H9 (cell line): ENCODE data around the gene SLC6A2. TPM values are rescaled to one million over a fixed set of nuclear protein-coding genes. Genes with fewer than 3 reads are reported as not detected.

Experiments
- DNase-seq: peaks from one replicate; pipeline ENCODE4 v3.0.0-alpha.2; 2017
- H2AFZ ChIP-seq: one replicate; pipeline ENCODE4 v1.6.1; 2013; ENCODE audit warnings: mild to moderate bottlenecking, low read length, control low read depth, moderate library complexity
- H2AK5ac ChIP-seq: 2 replicates; pipeline ENCODE4 v1.6.1; 2013; ENCODE audit warnings: low read length, control low read depth, mixed read lengths; ENCODE audit not compliant: insufficient read length
- H2BK120ac ChIP-seq: one replicate; pipeline ENCODE4 v1.6.1; 2013; ENCODE audit warnings: low read depth, mild to moderate bottlenecking, low read length, control low read depth, inconsistent platforms; ENCODE audit not compliant: poor library complexity, severe bottlenecking
- H2BK12ac ChIP-seq: 2 replicates; pipeline ENCODE4 v1.6.1; 2013; ENCODE audit warnings: low read length, control low read depth, mixed read lengths, low read depth; ENCODE audit not compliant: insufficient read length
- H2BK15ac ChIP-seq: 2 replicates; pipeline ENCODE4 v1.6.1; 2013; ENCODE audit warnings: low read depth, low read length, control low read depth
- H2BK20ac ChIP-seq: one replicate; pipeline ENCODE4 v1.6.1; 2013; ENCODE audit warnings: low read depth, mild to moderate bottlenecking, low read length, control low read depth, inconsistent platforms; ENCODE audit not compliant: poor library complexity, severe bottlenecking
- H2BK5ac ChIP-seq: 2 replicates; pipeline ENCODE4 v1.6.1; 2013; ENCODE audit warnings: low read length, control low read depth, mixed read lengths; ENCODE audit not compliant: insufficient read length
- H3K14ac ChIP-seq: 2 replicates; pipeline ENCODE4 v1.6.1; 2013; ENCODE audit warnings: low read length, control low read depth; ENCODE audit not compliant: insufficient read depth
- H3K18ac ChIP-seq: 2 replicates; pipeline ENCODE4 v1.6.1; 2013; ENCODE audit warnings: low read depth, mild to moderate bottlenecking, mixed read lengths, low read length, control low read depth; ENCODE audit not compliant: insufficient read length
- H3K23ac ChIP-seq: 2 replicates; pipeline ENCODE4 v1.6.1; 2013; ENCODE audit warnings: low read length, control low read depth, mixed read lengths, low read depth; ENCODE audit not compliant: insufficient read length
- H3K23me2 ChIP-seq: 2 replicates; pipeline ENCODE4 v1.6.1; 2013; ENCODE audit warnings: low read depth, mild to moderate bottlenecking, mixed read lengths, low read length, control low read depth; ENCODE audit not compliant: insufficient read length, poor library complexity, severe bottlenecking
- H3K27ac ChIP-seq: 2 replicates; pipeline ENCODE4 v1.5.1; 2013; ENCODE audit warnings: low read length, control low read depth, mixed read lengths, low read depth; ENCODE audit not compliant: insufficient read length
- H3K27me3 ChIP-seq: 2 replicates; pipeline ENCODE4 v1.6.1; 2013; ENCODE audit warnings: low read length, control low read depth, inconsistent platforms; ENCODE audit not compliant: insufficient read depth
- H3K4ac ChIP-seq: 2 replicates; pipeline ENCODE4 v1.6.1; 2013; ENCODE audit warnings: low read depth, mild to moderate bottlenecking, control low read depth, inconsistent platforms, low read length, moderate library complexity
- H3K4me1 ChIP-seq: 2 replicates; pipeline ENCODE4 v1.6.1; 2013; ENCODE audit warnings: low read length, control low read depth, inconsistent platforms; ENCODE audit not compliant: insufficient read depth
- H3K4me2 ChIP-seq: 2 replicates; pipeline ENCODE4 v1.6.1; 2013; ENCODE audit warnings: low read length, control low read depth, mixed read lengths; ENCODE audit not compliant: insufficient read length, insufficient read depth
- H3K56ac ChIP-seq: 2 replicates; pipeline ENCODE4 v1.6.1; 2013; ENCODE audit warnings: low read depth, mild to moderate bottlenecking, mixed read lengths, low read length, control low read depth; ENCODE audit not compliant: insufficient read length
- H3K79me1 ChIP-seq: 2 replicates; pipeline ENCODE4 v1.6.1; 2013; ENCODE audit warnings: low read depth, mild to moderate bottlenecking, moderate library complexity, low read length, control low read depth, inconsistent platforms; ENCODE audit not compliant: insufficient read depth, poor library complexity, severe bottlenecking
- H3K79me2 ChIP-seq: 2 replicates; pipeline ENCODE4 v1.6.1; 2013; ENCODE audit warnings: low read length, control low read depth, inconsistent platforms; ENCODE audit not compliant: insufficient read depth
- H3K9ac ChIP-seq: 2 replicates; pipeline ENCODE4 v1.6.1; 2013; ENCODE audit warnings: low read length, control low read depth, mixed read lengths; ENCODE audit not compliant: insufficient read length; ENCODE audit errors: extremely low read depth
- H3K9me3 ChIP-seq: one replicate; pipeline ENCODE4 v1.6.1; 2013; ENCODE audit warnings: low read depth, low read length, inconsistent platforms; ENCODE audit not compliant: control insufficient read depth
- H3T11ph ChIP-seq: one replicate; pipeline ENCODE4 v1.6.1; 2013; ENCODE audit warnings: mild to moderate bottlenecking, low read length, control low read depth, inconsistent platforms
- H4K20me1 ChIP-seq: one replicate; pipeline ENCODE4 v1.6.1; 2013; ENCODE audit not compliant: control insufficient read depth, insufficient read length, insufficient read depth
- H4K5ac ChIP-seq: 2 replicates; pipeline ENCODE4 v1.6.1; 2013; ENCODE audit warnings: low read depth, mild to moderate bottlenecking, mixed read lengths, low read length, control low read depth; ENCODE audit not compliant: insufficient read length
- H4K8ac ChIP-seq: replicated peaks from 2 replicates; pipeline ENCODE4 v1.6.1; 2013; ENCODE audit warnings: low read length, control low read depth, mixed read lengths, low read depth; ENCODE audit not compliant: insufficient read length
- H4K91ac ChIP-seq: 2 replicates; pipeline ENCODE4 v1.6.1; 2013; ENCODE audit warnings: low read depth, mild to moderate bottlenecking, moderate library complexity, mixed read lengths, low read length, control low read depth; ENCODE audit not compliant: insufficient read length
- H3K27ac Mint-ChIP-seq, 3 experiments: 2 replicates in 2 of 3; 3 replicates in 1 of 3; pipeline ENCODE4 v1.8.0; 2020 to 2021; ENCODE audit warnings: mixed read lengths in 3 of 3, mild to moderate bottlenecking in 1 of 3, moderate library complexity in 1 of 3
- H3K27me3 Mint-ChIP-seq: 2 replicates; pipeline ENCODE4 v1.8.0; 2021; ENCODE audit warnings: low read depth, mild to moderate bottlenecking, moderate library complexity, mixed read lengths
- H3K36me3 Mint-ChIP-seq, 3 experiments: 2 replicates in 2 of 3; 3 replicates in 1 of 3; pipeline ENCODE4 v1.8.0; 2020 to 2021; ENCODE audit warnings: low read depth in 3 of 3, mixed read lengths in 3 of 3; ENCODE audit not compliant: insufficient read depth in 1 of 3
- H3K4me1 Mint-ChIP-seq, 2 experiments: 2 replicates each; pipeline ENCODE4 v1.8.0; 2020; ENCODE audit warnings: mixed read lengths in 2 of 2
- H3K4me3 Mint-ChIP-seq, 2 experiments: 2 replicates in 1 of 2; 3 replicates in 1 of 2; pipeline ENCODE4 v1.8.0; 2020 to 2021; ENCODE audit warnings: mild to moderate bottlenecking in 2 of 2, mixed read lengths in 2 of 2, moderate library complexity in 1 of 2
- H3K9me3 Mint-ChIP-seq, 2 experiments: 2 replicates in 1 of 2; 3 replicates in 1 of 2; pipeline ENCODE4 v1.8.0; 2020; ENCODE audit warnings: mild to moderate bottlenecking in 2 of 2, mixed read lengths in 2 of 2, moderate library complexity in 1 of 2
- WGBS: extraction: QIAGEN DNeasy Blood & Tissue Kit; methylation state at CpG from one replicate; pipeline ENCODE4 v1.1.7; 2013; ENCODE audit warnings: missing lambda C conversion rate, low lambda C conversion rate, mixed read lengths; ENCODE audit not compliant: insufficient read length; ENCODE audit errors: extremely low coverage; 5-methylcytosine and 5-hydroxymethylcytosine counted together
- total RNA-seq: library from RNA; stranded (reverse); gene quantifications from 2 replicates; pipeline ENCODE4 v1.2.1, GENCODE V29; 2021
- TF ChIP-seq, protein P1 (sequence below): fragments of 200-600 bp; sonication (generic); conservative IDR thresholded peaks from 3 replicates; pipeline ENCODE4 v1.8.0; 2021; ENCODE audit warnings: antibody characterized with exemption, mild to moderate bottlenecking

The SLC6A2 gene
- total RNA-seq, 1 experiment from 2014 or later, result 0.24 TPM

GRCh38 chr16:55653106-55653505 lies 2.7 kb upstream of the SLC6A2 start:
- no peak overlapping the region for H2BK15ac ChIP-seq
- no peak overlapping the region for H3K18ac ChIP-seq
- no peak for DNase-seq
- H3K79me2 ChIP-seq, result no peaks in the 10 kb centered on the region
- WGBS, result no CpG with 5 or more reads among the region's 2 CpGs
- Mint-ChIP-seq H3K36me3 (no peaks in the 10 kb centered on the region), H3K27me3 (peaks cover 33% of the 10 kb centered on the region), H3K4me1 (peaks cover 4 to 5% of the 10 kb centered on the region in 2 experiments; a peak in 3 of 4 replicates), H3K27ac (no peak overlapping the region), H3K4me3 (no peak overlapping the region), H3K9me3 (peaks cover 0 to 3% of the 10 kb centered on the region in 2 experiments; a peak in 2 of 5 replicates)
- H2BK20ac ChIP-seq, result no peak overlapping the region
- no peak overlapping the region for H2AFZ ChIP-seq
- H3K9me3 ChIP-seq, result no peaks in the 10 kb centered on the region
- no peak overlapping the region for H3K4ac ChIP-seq
- no peak overlapping the region for H4K91ac ChIP-seq
- peaks cover 41% of the 10 kb centered on the region; the same call in 1 of the 2 replicates for H3K27me3 ChIP-seq
- no peaks in the 10 kb centered on the region for H3K79me1 ChIP-seq
- H4K20me1 ChIP-seq, result no peaks in the 10 kb centered on the region
- no peak overlapping the region for H3K56ac ChIP-seq
- H3K14ac ChIP-seq, result no peak overlapping the region
- H3K23ac ChIP-seq, result no peak overlapping the region
- no peaks in the 10 kb centered on the region for H3K4me1 ChIP-seq
- no peak overlapping the region for H3T11ph ChIP-seq
- H3K4me2 ChIP-seq, result no peak overlapping the region
- TF ChIP-seq, protein P1, sequence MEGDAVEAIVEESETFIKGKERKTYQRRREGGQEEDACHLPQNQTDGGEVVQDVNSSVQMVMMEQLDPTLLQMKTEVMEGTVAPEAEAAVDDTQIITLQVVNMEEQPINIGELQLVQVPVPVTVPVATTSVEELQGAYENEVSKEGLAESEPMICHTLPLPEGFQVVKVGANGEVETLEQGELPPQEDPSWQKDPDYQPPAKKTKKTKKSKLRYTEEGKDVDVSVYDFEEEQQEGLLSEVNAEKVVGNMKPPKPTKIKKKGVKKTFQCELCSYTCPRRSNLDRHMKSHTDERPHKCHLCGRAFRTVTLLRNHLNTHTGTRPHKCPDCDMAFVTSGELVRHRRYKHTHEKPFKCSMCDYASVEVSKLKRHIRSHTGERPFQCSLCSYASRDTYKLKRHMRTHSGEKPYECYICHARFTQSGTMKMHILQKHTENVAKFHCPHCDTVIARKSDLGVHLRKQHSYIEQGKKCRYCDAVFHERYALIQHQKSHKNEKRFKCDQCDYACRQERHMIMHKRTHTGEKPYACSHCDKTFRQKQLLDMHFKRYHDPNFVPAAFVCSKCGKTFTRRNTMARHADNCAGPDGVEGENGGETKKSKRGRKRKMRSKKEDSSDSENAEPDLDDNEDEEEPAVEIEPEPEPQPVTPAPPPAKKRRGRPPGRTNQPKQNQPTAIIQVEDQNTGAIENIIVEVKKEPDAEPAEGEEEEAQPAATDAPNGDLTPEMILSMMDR, result no peak
- H3K9ac ChIP-seq, result no peak overlapping the region
- no peak overlapping the region for H4K8ac ChIP-seq
- H2BK120ac ChIP-seq, result no peak overlapping the region
- H3K27ac ChIP-seq, result no peak overlapping the region
- no peak overlapping the region for H2BK12ac ChIP-seq
- no peak overlapping the region for H4K5ac ChIP-seq
- no peak overlapping the region for H2AK5ac ChIP-seq
- H3K23me2 ChIP-seq, result peaks cover 10% of the 10 kb centered on the region
- H2BK5ac ChIP-seq, result no peak overlapping the region
